ENCODE data around the gene SPOCK2. TPM values are rescaled to one million over a fixed set of nuclear protein-coding genes. Genes with fewer than 3 reads are reported as not detected.

SPOCK2 gene
- total and polyA plus RNA-seq, 2 of the 4 experiments (the other 2 are of a cell fraction): 0.02 TPM; not detected in 1

DNA sequence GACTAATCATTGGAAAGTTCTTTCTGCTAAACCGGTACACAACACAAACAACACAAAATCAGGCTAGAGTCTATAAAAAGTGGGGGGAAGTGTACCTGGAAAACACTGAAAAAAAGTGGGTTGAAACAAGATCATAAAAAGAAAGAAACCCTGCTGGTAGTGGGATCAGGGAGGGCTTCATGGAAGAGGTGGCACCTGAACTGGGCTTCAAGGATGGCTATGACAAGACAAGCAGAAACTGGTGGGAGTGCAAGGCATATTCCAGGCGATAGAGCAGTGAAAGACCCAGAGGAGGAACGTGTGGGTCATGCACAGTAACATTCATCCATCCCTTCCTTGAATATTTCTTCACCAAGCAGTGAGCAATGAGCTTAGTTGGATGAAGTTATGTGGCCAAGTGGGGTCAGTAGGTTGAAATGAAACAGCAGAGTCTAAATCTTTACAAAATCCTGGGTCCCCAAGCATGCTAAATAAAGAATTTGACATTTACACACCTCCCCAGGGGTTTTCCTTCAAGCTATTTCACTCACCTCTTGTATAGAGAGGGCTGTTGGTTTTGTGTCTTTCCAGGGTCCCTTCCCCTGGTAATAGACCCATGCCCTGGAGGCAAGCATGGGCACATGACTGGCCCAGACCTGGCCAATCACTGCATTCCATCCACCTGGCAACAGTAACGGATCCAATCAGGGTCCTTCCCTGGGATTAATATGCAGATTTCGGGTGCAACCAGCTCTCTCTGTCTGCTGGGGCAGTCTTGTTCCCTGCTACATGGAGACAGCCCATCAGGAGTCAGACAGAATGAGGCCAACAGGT, 38.2 kb downstream of the SPOCK2 start:
- Histone ChIP-seq H3K9me1 (ENCODE audit: insufficient read depth, low read length) (no peaks in the 10 kb centered on the region), H3K14ac (replicated peaks; ENCODE audit: low read depth, low read length) (no peak overlapping the region), H3K27me3 (ENCODE audit: control insufficient read depth, insufficient read depth, low read length) (peaks cover 28% of the 10 kb centered on the region), H3K4me1 (ENCODE audit: control insufficient read depth, insufficient read depth, low read length) (no peaks in the 10 kb centered on the region; the same call in 1 of the 2 replicates), H3K4me3 (ENCODE audit: insufficient read depth, low read depth, low read length) (no peak overlapping the region), H2BK20ac (ENCODE audit: low read depth, low read length) (no peak overlapping the region), H3K4me2 (ENCODE audit: low read depth, low read length) (no peak overlapping the region), H2BK15ac (ENCODE audit: low read depth, low read length) (no peak overlapping the region), H4K20me1 (ENCODE audit: insufficient read depth, low read length) (no peaks in the 10 kb centered on the region), H4K5ac (ENCODE audit: low read depth, low read length) (no peak overlapping the region), H3K9me3 (ENCODE audit: control insufficient read depth, insufficient read depth, low read length) (peaks cover 5% of the 10 kb centered on the region), H4K8ac (ENCODE audit: low read depth in 2 of 2, low read length in 2 of 2) (no peak overlapping the region), H2AK9ac (replicated peaks; ENCODE audit: low read depth, low read length, poor library complexity) (no peak overlapping the region), H3K9ac (ENCODE audit: low read depth, low read length) (no peak overlapping the region), H2AK5ac (ENCODE audit: low read depth, low read length) (no peak overlapping the region), H3K23ac (ENCODE audit: low read depth, low read length) (no peak overlapping the region), H2AFZ (replicated peaks; ENCODE audit: low read length, poor library complexity) (no peak overlapping the region), H3K79me1 (ENCODE audit: low read depth in 1 of 2, low read length in 2 of 2) (no peaks in the 10 kb centered on the region), H3K4ac (ENCODE audit: low read depth, low read length) (no peak overlapping the region), H4K91ac (ENCODE audit: insufficient read depth, low read depth, low read length) (no peak overlapping the region), H3K56ac (ENCODE audit: extremely low read depth, insufficient read depth, low read length) (no peak overlapping the region), H3K36me3 (ENCODE audit: control insufficient read depth, insufficient read depth, low read length) (no peaks in the 10 kb centered on the region), H3K18ac (ENCODE audit: low read depth, low read length) (no peak overlapping the region), H3K27ac (ENCODE audit: insufficient read depth, low read length) (no peak overlapping the region), H2BK120ac (ENCODE audit: low read depth, low read length) (no peak overlapping the region), H2BK5ac (ENCODE audit: low read depth, low read length, poor library complexity, severe bottlenecking) (no peak overlapping the region)
- in situ Hi-C loops (cut with MboI; ENCODE audit: low sequenced_read_pairs) (loop anchor here (5.0 to 10.0 kb wide), 3 partner anchors 93 to 285 kb away; no protein-coding TSS in a partner anchor), intact Hi-C loops (cut with micrococcal nuclease) (loop anchor here (2.0 to 10.0 kb wide), 2 partner anchors 85 to 735 kb away; partner anchors contain the start of genes CHST3 and SLC29A3), dilution Hi-C loops (cut with HindIII; ENCODE audit: low sequenced_read_pairs, unreplicated experiment) (no loop called here)
- BruUV-seq (replicated peaks): no TSS peak
- CTCF ChIA-PET: interaction anchor here (1.0 to 2.5 kb wide), 2 partner anchors 90 to 287 kb away, joined by 4 to 8 read pairs; no protein-coding TSS in a partner anchor
- no peak for DNase-seq
- no CpG with 5 or more reads among the region's 5 CpGs for WGBS, 2 experiments (ENCODE audit: extremely low coverage in 2 of 2, insufficient read length in 1 of 2)
- no peak for ATAC-seq (ENCODE audit: low read depth)
- POLR2A ChIA-PET (ENCODE audit: unreplicated experiment): no interaction called here
- TF ChIP-seq BHLHE40 (IDR thresholded peaks at IDR 0.05; ENCODE audit: low read depth, low read length) (no peak), MAFK (IDR thresholded peaks at IDR 0.05; ENCODE audit: low read depth, low read length) (no peak), POLR2A (IDR thresholded peaks at IDR 0.05; ENCODE audit: low read depth, low read length) (no peak), RCOR1 (IDR thresholded peaks at IDR 0.05; ENCODE audit: insufficient replicate concordance, low read length) (no peak), CTCF (conservative IDR thresholded peaks at IDR 0.05; ENCODE audit: low read depth, low read length) (no peak), RAD21 (IDR thresholded peaks at IDR 0.05; ENCODE audit: low read length) (no peak), CEBPB (IDR thresholded peaks at IDR 0.05; ENCODE audit: low read depth, low read length) (no peak), CHD1 (IDR thresholded peaks at IDR 0.05; ENCODE audit: low read depth, low read length) (no peak), RFX5 (IDR thresholded peaks at IDR 0.05; ENCODE audit: low read depth, low read length) (no peak), MXI1 (IDR thresholded peaks at IDR 0.05; ENCODE audit: borderline replicate concordance, low read depth, low read length) (no peak), FOS (IDR thresholded peaks at IDR 0.05; ENCODE audit: low read depth, low read length) (no peak), MAZ (IDR thresholded peaks at IDR 0.05; ENCODE audit: borderline replicate concordance, low read depth, low read length) (no peak), SMC3 (IDR thresholded peaks at IDR 0.05; ENCODE audit: low read depth, low read length) (no peak)
- TF ChIP-seq, protein P1, sequence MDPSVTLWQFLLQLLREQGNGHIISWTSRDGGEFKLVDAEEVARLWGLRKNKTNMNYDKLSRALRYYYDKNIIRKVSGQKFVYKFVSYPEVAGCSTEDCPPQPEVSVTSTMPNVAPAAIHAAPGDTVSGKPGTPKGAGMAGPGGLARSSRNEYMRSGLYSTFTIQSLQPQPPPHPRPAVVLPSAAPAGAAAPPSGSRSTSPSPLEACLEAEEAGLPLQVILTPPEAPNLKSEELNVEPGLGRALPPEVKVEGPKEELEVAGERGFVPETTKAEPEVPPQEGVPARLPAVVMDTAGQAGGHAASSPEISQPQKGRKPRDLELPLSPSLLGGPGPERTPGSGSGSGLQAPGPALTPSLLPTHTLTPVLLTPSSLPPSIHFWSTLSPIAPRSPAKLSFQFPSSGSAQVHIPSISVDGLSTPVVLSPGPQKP (IDR thresholded peaks at IDR 0.05; ENCODE audit: borderline replicate concordance, low read depth, low read length): no peak
- TF ChIP-seq, protein P2, sequence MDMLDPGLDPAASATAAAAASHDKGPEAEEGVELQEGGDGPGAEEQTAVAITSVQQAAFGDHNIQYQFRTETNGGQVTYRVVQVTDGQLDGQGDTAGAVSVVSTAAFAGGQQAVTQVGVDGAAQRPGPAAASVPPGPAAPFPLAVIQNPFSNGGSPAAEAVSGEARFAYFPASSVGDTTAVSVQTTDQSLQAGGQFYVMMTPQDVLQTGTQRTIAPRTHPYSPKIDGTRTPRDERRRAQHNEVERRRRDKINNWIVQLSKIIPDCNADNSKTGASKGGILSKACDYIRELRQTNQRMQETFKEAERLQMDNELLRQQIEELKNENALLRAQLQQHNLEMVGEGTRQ (IDR thresholded peaks at IDR 0.05; ENCODE audit: low read depth, low read length): no peak
